Stomach (tissue), 4 donors: ENCODE data around the gene TEX19.

Experiments used
- EP300 ChIP-seq: sonication (generic); formaldehyde crosslinking; IDR thresholded peaks from one replicate; pipeline ENCODE4 v1.6.1; 2017; ENCODE audit warnings: antibody characterized with exemption
- POLR2A ChIP-seq, 4 donors: fragments of 450-650 bp; IDR thresholded peaks; one replicate each; pipeline ENCODE4 v1.6.1; 2016; ENCODE audit warnings: antibody characterized with exemption in 4 of 4, control low read depth in 2 of 4, mild to moderate bottlenecking in 1 of 4, moderate library complexity in 1 of 4
- POLR2AphosphoS5 ChIP-seq, 3 donors: sonication (generic); formaldehyde crosslinking; IDR thresholded peaks; one replicate each; pipeline ENCODE4 v1.6.1; 2016; ENCODE audit warnings: antibody characterized with exemption in 3 of 3
- TF ChIP-seq, protein P1 (sequence below), 7 experiments: fragments of 450-650 bp in 4 of 7; fragments of 200-600 bp in 3 of 7; sonication (generic) in 3 of 7; IDR thresholded peaks; one replicate each; pipeline ENCODE4 v1.5.1; 2016 to 2019; ENCODE audit warnings: antibody characterized with exemption in 7 of 7, control low read depth in 2 of 7, mild to moderate bottlenecking in 1 of 7

DNA sequence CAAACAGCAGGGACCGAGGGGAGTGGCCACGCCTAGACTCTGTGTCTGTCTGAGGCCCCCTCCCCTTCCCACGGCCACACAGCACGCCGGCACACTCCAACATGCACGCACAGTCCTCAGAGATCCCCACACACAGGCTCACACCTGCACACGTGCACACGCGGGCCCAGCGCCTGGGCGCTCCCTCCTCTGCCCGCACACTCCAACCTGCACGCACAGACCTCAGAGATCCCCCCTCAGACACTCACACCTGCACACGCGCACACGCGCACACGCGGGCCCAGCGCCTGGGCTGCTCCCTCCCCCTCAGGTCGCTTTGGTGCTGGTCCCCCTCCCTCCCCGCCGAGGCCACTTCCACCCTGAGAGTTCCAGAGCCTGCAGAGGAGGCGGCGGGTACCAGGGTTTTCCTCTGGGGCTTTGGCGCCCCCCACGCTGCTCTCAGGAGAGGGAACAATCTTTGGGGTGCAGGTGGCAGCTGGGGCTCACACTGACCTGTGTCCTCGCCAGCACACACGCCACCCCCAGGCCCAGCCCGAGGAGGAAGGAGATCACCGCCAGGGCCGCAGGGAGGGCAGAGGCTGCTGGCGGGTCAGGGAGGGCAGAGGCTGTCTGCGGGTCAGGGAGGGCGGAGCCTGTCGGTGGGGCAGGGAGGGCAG lies 43.2 kb upstream of the TEX19 start:
- TF ChIP-seq, protein P1, sequence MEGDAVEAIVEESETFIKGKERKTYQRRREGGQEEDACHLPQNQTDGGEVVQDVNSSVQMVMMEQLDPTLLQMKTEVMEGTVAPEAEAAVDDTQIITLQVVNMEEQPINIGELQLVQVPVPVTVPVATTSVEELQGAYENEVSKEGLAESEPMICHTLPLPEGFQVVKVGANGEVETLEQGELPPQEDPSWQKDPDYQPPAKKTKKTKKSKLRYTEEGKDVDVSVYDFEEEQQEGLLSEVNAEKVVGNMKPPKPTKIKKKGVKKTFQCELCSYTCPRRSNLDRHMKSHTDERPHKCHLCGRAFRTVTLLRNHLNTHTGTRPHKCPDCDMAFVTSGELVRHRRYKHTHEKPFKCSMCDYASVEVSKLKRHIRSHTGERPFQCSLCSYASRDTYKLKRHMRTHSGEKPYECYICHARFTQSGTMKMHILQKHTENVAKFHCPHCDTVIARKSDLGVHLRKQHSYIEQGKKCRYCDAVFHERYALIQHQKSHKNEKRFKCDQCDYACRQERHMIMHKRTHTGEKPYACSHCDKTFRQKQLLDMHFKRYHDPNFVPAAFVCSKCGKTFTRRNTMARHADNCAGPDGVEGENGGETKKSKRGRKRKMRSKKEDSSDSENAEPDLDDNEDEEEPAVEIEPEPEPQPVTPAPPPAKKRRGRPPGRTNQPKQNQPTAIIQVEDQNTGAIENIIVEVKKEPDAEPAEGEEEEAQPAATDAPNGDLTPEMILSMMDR (IDR thresholded peaks at IDR 0.05) = no peak
- no peak for TF ChIP-seq POLR2A (IDR thresholded peaks at IDR 0.05)
- no peak for TF ChIP-seq POLR2AphosphoS5 (IDR thresholded peaks at IDR 0.05)
- TF ChIP-seq EP300 = no peak
